Inflammatory macrophage (primary cell): ENCODE results near the gene SUSD3.
A peak's percentile ranks its signal among the peaks of the same experiment; 100 is the strongest.
"Not testable (repeated sequence)": the region's sequence is repeated elsewhere in the genome, so short reads cannot be mapped to it uniquely, and the experiment has no call there.

Experiments used
- DNase-seq, 2 donors: peaks; one replicate each; pipeline ENCODE4 v3.0.0-alpha.2; 2020 to 2022
- total RNA-seq, 18 experiments: gene quantifications; one replicate each; lab custom pipeline; 2026; ENCODE audit warnings: mixed read lengths in 6 of 18, inconsistent platforms in 2 of 18; lab: John Stamatoyannopoulos, UW

SUSD3 gene
- total RNA-seq, result 0.75 to 11.2 (median 5.2) reads per million in 18 experiments

DNA sequence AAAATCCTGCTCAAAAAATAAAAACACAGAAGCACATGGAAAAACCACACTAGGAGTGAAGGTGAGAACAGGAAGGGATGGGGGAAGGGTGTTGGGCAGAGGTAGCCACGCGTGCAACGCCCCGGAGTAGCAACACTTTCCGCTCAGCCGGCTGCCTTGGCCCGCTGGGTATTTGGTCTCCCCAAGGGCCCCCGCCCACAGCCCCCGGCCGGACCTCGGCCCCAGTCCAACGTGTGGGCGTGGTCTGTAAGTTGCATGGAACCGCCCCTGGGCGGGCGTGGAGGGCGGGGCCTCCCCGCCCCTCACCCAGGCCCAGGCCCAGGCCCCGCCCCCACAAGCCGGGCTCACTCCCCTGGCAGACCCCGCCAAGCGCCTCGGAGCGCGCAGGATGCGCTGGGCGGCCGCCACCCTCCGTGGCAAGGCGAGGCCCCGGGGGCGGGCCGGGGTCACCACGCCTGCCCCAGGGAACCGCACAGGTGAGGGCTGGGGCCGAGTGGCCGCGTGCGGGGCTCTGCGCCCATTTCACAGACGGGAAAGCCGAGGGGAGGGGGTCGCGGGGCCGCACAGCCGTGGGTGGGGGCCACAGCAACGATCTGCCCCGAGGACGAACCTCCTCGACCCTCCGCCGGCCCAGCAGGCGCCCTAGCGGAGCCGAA is at the start of gene SUSD3:
TSS of gene SUSD3 (plus strand) at position 347 of the 656 bp plus-strand sequence. CDS start at position 389, 42 bp downstream.
- peak; percentile 34 to 57 for DNase-seq

DNA sequence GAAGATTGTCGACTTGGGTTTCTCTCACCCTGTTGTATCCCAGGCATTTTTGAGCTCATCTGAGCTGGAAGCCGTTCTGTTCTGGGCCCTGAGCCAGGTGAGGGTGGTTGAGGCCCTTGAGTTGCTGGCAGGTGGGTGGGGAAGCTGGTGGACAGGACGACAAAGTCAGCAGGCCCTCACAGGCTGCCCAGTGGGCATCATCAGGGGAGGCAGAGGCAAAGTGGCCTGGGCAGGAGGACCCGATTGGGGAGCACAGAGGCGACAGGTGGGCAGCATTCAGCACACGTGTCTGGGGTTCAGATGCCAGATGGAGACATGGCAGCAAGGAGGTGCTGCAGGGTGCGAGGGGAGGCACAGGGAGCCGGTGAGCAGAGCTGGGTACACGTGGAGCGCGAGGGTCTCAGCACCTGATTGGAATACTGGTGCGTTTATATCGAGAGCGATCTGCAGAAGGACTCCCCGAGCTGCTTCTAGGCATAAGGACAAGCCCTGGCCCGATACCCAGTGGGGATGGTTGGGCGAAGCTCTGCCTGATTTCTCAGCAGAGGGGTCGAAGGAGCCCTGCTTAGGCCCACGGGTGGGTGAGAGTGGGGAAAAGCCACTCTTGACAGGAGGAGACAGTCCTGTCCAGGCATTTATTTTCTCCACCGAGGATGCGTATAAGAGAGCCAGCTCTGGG is 49.0 kb upstream of the SUSD3 start:
- no peak for DNase-seq

DNA sequence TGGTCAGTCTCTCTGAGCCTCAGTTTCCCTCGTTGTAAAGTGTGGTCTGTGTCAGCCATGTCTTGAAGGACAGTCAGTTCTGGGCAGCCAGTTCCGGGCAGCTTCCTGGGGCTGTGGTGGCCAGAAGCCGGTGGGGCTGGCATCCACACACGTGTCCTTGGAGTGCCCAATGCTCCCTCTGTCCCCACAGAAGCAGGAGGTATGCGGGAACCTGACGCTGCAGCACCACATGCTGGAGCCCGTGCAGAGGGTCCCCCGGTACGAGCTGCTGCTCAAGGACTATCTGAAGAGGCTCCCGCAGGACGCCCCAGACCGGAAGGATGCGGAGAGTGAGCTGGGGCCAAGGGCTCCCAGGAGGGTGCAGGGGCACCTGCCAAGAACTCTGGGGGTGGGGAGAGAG is 48.4 kb upstream of the SUSD3 start:
- no peak for DNase-seq

DNA sequence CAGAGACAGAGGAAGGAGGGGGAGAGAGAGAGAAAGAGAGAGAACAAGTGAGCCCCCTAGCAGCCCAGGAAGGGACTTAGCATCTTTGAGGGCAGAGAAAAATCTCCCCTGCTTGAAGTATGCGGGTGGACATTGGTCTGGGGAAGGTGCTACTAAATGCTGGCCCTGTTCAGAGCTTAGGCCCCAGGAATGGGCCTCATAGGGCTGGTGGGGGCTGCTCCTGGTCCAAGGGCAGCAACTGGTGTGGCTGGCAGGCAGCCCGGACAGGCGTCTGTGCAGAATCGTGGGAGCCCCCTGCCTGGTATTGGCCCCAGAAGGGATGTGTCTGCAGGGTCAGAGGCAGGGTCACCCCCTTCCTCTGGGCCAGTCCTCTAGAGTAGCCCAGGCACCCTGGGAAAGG is 47.8 kb upstream of the SUSD3 start:
- no peak for DNase-seq

DNA sequence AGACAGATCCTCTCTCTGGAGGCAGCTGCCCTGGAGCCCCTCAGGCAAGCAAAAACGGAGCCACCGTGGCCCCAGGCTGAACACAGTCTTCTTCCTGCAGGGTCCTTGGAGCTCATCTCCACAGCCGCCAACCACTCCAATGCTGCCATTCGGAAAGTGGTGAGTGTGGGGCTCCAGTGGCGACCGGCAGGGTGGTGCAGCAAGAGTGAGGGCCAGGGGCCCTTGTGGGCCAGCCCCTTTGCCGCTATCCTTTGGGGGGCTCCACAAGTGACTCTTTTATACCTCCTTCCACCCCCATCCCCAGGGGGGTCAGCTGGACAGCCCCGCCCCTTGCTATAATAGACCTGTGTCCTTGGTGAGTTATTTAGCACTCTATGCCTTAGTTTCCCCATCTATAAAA is 47.4 kb upstream of the SUSD3 start:
- DNase-seq, result no peak

DNA sequence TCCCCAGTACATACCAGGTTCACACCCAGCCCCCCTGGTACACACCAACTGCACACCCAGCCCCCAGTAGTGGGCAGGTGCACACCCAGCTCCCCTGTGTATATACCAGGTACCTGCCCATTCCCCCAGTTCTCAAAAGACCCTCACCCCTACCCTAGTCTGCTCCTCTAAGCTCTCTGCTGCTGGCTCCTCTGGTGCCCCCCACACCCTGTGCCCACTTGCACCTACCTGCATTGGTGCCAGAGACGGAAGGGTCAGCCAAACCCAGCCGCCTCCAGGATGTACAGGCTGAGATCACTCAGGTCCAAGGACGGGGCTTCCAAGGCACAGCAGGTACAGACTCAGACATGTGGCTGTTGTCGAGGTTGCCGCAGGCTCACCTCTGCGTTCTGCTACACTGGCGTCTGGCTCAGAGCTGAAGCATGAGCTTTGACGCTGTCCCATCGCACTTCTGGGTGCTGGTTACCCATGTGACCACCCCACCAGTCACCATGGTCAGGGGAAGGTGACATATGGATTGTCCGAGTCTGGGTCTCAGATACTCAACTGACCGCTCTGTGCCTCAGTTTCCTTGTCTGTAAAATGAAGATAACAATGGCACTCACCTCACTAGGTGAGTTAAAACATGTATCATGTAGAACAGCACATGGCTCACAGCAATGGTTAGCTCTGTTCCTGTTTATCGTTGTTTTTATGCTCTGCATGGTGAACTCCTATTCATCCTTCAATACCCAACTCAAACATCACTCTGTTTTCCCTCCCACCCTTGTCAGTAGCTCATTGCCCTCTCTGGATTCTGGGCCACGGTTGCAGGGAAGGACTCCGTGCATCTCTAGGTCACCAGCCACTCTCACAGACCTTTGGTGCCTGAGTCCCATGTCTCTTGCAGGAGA is 45.3 kb upstream of the SUSD3 start:
- DNase-seq, result no peak

DNA sequence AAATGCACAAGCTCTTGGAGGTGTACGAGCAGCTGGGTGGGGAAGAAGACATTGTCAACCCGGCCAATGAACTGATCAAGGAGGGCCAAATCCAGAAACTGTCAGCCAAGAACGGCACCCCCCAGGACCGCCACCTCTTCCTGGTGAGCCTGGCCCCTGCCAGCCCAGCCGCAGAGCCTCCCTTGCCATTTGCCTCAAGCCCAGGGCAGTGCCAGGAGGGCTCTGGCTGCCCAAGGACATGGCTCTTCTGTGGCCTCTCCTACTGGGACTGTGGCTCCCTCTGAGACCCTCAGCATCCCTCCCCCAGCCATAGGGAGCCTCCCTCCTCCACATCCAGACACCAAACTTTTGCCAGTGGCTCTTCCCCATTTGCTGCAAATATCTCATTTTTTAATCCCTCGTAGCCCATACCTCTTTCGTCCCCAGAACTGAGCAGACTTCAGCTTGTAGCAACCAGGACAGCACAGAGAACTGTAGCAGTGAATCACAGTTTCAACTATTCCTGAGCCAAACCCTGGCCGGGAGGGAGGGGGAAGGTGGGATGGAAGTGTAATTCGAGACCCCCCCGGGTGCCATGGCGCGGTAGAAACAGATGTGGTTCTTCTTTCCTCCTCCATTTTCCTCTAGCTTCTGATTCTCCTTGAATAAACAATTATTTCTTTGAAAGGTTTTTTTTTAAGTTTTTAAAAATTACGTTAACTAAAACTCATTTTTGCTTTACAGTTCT is 44.5 kb upstream of the SUSD3 start:
- no peak for DNase-seq

DNA sequence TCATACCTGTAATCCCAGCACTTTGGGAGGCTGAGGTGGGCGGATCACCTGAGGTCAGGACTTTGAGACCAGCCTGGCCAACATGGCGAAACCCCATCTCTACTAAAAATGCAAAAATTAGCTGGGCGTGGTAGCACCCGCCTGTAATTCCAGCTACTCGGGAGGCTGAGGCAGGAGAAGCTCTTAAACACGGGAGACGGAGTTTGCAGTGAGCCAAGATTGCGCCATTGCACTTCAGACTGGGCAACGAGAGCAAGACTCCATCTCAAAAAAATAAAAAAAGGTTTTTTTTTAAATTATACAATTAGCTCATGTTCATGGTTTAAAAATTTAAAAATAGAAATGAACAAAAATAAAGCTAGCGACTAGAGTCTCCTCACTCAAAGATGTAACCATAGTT is 43.3 kb upstream of the SUSD3 start:
- DNase-seq, result not testable (repeated sequence)

DNA sequence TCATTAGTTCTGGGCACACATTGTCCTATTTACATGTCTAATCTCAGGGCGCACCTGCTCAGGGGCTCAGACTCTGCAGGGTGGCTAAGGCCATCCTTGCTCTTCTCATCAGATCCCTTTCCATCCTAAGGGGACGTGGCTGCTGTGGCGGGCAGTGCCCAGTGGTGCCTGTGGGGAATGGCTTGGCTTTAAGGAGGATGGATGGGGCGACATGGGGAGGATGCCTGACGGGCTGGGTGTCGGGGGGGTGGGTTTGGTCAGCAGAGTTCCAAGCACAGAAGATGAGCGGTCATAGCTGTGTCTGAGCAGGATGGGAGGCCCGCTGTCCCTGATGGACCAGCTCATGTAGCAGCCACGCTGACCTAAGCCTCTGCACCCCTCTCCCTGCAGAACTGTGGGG is 40.9 kb upstream of the SUSD3 start:
- no peak for DNase-seq

DNA sequence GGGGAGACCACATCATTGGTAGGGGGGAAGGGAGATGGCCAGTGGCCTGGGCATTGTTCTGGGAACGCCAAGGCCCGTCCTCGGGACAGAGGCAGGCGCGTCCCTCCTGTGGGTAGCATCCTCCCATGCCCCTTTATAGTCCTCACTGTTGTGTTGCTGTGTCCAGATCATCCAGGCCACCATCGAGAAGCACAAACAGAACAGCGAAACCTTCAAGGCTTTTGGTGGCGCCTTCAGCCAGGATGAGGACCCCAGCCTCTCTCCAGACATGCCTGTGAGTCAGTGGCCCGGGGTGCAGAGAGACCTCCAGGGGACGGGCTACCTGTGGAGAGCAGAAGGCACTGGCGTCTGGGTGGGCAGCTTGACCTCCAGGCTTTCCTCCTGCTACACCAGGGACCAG is 38.4 kb upstream of the SUSD3 start:
- no peak for DNase-seq

DNA sequence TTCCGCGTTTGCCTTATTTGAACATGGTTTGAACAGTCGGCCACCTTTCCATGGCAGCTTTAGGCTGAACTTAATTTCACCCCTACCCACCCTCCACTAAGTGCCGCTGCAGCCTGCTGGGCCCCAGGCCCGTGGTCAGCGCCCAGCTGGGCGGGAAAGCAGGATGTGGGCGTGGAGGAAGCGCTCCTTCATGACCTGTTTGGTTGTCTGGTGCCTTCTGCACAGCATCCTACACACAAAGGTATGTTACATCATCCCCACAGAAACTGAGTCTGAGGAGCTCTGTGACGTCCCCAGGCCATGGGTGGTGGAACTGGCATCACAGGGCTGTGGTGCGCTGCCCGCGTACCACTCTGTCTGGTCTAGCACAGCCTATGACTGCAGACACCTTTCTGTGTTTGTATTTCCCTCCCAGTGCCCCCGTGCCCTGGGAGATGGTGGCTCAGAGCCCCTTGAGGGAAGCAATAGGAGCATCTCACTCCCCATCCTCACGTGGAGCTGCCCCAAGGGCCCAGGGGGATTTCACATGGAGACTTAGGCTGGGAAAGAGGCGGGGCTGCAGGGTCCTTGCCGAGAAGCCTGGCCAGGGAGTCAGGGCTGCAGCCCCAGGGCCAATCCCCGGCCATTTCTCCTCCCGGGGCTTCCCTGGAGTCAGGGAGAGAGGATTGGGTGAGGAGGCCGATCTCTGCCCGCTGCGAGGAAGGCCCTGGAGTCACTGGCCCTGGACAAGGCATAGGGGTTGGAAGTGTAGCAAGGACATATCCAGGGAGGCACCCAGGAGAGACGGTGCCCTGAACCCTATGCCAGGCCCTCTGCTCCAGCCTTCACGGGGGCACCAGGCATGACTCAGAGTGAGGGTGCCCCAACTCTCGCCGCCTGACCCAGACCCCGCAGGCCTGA is 37.5 kb upstream of the SUSD3 start:
- DNase-seq, result peak in 1 of 2 donors; percentile 40

DNA sequence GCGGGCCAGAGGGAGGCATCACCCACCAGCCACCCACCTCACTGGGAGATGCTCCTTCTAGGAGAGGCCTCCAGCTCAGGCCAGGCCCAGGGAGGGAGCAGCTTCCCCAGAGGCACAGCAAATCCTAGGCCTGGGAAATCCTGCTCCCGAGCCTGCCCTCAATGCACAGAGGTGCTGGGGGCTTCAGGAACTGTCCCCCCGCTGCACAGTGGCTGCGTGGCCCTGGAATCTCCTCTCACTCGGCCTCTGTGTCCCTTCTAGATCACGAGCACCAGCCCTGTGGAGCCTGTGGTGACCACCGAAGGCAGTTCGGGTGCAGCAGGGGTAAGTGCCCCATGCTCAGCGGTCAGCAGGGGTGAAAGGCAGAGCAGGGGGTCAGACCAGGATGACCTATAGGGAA is 36.4 kb upstream of the SUSD3 start:
- no peak for DNase-seq

DNA sequence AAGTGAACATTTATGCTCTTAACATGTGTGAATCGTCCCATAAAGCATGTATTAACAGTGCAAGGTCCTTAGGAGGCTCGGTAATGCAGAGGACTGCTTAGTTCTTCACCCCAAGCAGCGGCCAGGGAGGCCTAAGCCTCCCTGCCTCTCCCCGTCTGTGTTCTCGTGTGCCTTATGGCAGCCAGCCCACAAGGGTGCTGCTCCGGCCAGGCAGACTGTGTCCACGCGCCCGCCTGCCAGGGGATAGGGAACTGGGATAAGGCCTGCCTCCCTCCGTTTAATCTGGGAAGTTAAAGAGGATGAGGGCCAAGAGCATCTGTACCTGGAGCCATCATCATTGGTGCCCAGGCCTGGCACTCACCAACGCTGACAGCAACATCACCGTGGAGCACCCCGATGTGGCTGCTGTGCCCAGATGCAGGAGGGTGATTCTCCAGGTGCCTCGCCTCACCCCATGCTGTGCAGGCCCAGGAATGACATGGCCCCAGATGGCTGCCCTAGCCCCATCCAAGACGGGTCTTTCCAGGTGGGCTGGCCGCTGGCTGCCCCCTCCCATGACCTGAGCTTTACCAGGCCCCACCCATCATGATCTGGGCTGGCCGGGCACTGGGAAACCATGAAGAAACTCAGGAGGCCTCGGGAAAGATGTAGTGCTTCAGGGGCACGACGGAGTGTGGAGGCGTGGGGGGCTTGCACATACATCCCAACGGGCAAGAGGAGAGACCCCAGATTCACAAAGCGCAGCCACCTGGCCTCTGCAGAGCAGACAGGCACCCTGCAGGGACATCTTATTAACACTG is 35.6 kb upstream of the SUSD3 start:
- no peak for DNase-seq

DNA sequence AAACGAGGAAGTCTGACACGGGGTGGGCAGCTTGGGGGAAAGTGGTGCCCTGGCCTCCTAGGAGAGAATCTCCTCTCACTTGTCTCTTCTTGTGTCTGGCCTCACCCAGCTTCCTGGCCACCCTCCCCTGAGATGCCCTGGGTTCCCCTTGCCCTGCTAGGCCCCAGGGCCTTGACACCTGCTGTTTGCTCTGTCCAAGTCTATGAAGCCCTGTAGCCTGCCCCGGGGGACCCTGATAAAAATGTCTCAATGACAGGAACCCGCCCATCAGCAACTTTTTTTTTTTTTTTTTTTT is 35.0 kb upstream of the SUSD3 start:
- DNase-seq, result no peak

DNA sequence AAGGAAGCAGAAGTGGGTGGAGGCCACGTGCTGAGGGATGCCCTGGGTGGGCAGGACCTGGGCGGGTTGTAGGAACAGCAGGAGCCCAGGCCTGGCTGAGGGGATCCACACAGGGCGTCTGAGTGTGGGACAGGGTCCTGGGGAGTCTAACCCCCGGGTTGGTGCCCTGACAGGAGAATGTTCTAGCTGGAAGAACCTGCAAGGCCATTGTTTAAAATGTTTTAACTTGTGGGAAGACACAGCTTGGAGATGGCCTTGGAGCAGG is 33.9 kb upstream of the SUSD3 start:
- no peak for DNase-seq

DNA sequence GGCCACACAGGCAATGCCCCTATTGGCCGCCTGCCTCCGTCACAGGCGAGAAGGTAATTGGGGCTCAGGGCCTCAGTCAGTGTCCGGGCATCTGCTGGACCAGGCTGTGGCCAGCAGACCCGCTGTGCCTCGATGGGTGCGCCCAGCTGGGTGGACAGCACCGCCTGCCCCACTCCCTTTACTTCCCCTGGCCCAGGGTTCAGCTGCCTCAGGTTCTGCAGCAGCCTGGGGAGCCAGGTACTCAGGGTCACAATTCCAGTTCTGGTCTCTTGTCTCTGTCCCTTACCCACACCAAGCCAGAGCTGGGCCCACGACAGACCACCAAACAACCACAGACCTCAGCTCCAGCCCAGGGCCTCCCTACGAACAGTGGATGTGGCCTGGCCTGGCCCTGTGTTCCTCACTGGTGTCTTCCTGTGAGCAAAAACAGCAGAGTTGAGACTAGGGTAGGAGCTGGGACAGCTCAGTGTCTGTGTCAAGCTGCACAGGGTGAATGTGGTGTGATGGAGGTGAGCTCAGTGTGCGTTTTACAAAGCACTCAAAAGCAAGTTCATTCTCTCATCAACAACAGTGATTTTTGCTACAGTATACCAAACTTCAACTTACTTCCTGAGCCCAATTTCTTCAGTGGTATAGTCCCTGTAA is 33.4 kb upstream of the SUSD3 start:
- no peak for DNase-seq

DNA sequence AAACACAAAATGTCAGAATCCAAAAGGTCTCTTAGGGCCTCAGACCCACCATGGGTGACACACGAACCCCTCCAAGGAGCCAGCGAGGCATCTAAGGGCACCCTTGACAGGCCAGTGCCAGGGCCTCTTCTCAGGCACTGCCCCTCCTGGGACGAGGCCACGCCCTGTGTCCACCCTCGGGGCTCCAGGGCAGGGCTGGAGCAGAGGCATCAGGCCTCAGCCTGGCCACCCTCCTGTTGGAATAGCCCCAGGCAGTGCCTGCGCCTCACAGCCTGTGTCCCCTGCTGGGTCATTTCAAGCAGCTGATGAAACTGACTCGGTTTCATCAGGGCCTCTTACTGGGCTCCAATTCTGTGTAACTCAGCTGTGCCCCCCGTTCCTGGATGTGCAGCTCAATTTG is 32.8 kb upstream of the SUSD3 start:
- DNase-seq, result no peak

DNA sequence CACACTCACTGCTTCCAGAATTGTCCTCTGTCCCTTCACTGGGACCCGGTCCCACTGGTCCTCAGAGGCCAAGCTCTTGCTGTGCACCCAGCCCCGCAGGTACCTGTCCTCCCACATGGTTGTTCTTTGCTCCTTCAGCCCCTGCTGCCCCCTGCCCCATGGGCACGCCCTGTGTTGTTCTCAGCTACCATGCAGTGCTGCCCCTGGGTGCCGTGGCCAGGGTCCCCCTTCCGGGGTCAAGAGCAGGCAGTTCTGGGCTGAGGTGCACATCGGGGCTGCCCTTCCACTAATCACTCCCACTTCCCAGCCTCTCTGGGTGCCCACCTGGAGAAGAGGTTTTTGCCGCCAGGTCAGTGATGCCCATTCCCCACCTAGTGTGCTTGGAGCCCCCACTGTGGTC is 31.9 kb upstream of the SUSD3 start:
- no peak for DNase-seq

DNA sequence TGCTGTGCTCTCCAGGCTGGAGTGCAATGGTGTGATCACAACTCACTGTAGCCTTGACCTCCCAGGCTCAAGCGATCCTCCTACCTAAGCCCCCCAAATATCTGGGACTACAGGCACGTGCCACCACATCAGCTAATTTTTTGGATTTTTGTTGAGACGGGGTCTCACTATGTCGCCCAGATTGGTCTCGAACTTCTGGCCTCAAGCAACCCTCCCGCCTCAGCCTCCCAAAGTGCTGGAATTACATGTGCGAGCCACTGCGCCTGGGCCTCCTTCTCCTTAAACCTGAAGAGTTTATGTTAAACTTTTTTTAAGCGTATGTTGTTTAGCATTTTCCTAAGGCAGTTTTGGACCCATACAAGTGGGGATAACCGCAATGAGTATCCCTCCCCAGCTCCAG is 30.8 kb upstream of the SUSD3 start:
- no peak for DNase-seq

DNA sequence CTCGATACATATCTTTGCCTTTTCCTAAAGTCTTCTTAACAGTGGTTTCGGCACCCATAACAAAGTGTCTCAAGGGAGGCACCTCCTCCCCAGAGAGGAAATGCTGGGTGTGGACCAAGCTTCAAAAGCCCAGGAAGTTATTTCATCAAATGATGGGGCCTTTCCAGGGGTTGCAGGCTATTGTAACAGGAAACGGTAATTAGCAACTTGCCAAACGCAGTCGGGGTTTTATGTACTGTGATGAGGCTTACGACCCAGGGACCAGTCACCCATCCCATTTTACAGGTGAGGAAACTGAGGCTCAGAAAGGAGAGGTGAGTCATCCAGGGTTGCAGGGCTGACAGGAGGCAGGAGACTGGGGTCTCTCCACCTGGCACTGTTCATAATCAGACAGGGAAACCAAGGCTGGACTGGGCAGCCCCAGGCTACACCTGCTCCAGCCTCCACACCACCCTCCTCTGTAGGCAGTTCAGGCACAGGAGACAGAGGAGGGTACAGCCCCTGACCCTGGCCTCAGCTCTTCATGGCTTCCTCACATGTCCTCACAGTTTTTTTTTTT is 30.0 kb upstream of the SUSD3 start:
- peak; percentile 57 to 88 for DNase-seq
